Measurements from ENCODE around the gene SIK2.
A peak's percentile ranks its signal among the peaks of the same experiment; 100 is the strongest.
"Not testable (repeated sequence)": the region's sequence is repeated elsewhere in the genome, so short reads cannot be mapped to it uniquely, and the experiment has no call there.

SIK2 gene

DNA sequence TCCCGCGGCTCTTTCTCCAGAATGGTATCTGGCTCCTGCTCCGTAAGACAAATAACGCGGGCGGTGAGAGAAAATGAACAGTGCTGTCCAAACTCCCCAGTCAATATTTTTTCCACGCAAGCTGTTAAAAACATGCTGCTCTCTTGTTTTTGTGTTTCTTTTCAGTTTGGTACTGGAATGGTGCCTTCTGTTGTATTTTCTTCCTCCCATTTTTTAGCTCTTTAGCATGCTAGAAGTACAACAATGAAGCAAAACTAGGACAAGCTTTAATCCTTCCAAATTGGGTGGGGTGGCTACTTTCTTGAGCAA is 164.5 kb downstream of the SIK2 start:
- H3K27ac ChIP-seq, result peak overlapping the region; percentile 88
- DNase-seq (ENCODE audit: low spot score), result no peak
- CTCF ChIA-PET, result interaction anchor here (0.7 to 2.8 kb wide), 4 partner anchors 10 to 1756 kb away, joined by 3 to 13 read pairs (median 6); no protein-coding TSS in a partner anchor
- TF ChIP-seq, protein P1, sequence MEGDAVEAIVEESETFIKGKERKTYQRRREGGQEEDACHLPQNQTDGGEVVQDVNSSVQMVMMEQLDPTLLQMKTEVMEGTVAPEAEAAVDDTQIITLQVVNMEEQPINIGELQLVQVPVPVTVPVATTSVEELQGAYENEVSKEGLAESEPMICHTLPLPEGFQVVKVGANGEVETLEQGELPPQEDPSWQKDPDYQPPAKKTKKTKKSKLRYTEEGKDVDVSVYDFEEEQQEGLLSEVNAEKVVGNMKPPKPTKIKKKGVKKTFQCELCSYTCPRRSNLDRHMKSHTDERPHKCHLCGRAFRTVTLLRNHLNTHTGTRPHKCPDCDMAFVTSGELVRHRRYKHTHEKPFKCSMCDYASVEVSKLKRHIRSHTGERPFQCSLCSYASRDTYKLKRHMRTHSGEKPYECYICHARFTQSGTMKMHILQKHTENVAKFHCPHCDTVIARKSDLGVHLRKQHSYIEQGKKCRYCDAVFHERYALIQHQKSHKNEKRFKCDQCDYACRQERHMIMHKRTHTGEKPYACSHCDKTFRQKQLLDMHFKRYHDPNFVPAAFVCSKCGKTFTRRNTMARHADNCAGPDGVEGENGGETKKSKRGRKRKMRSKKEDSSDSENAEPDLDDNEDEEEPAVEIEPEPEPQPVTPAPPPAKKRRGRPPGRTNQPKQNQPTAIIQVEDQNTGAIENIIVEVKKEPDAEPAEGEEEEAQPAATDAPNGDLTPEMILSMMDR (conservative IDR thresholded peaks at IDR 0.05; ENCODE audit: low read depth), result no peak
- POLR2A ChIA-PET (ENCODE audit: low non-redundant PET), result interaction anchor here (0.7 kb wide), 1 partner anchor 10 kb away, joined by 4 read pairs; no protein-coding TSS in a partner anchor

DNA sequence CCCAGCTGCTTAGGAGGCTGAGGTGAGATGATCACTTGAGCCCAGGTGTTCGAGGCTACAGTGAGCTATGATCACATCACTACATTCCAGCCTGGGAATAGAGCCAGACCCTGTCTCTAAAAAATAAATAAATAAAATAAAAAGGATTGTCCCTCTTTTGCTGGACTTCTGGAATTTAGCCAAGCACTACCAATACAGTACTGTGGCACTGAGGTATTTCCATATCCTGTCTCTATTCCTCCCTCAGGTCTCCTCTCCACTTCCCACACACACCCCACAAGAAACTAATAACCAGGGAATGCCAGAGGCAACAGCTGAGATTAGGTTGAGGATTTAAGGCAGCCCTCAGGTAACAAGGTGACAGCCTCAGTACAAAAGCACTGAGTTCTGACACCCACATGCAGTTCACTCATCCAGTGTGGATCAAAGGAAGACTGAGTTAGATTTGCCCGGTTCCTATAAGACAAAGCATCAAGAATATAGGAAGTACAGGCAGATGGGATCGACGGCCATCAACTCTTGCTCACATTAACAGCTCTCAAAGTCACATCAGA is 168.4 kb downstream of the SIK2 start:
- DNase-seq (ENCODE audit: low spot score), result no peak
- TF ChIP-seq, protein P1 (conservative IDR thresholded peaks at IDR 0.05; ENCODE audit: low read depth), result no peak
- POLR2A ChIA-PET (ENCODE audit: low non-redundant PET), result no interaction called here
- no peak overlapping the region for H3K27ac ChIP-seq
- CTCF ChIA-PET, result interaction anchor here (0.7 kb wide), 1 partner anchor 142 kb away, joined by 3 read pairs; no protein-coding TSS in a partner anchor

DNA sequence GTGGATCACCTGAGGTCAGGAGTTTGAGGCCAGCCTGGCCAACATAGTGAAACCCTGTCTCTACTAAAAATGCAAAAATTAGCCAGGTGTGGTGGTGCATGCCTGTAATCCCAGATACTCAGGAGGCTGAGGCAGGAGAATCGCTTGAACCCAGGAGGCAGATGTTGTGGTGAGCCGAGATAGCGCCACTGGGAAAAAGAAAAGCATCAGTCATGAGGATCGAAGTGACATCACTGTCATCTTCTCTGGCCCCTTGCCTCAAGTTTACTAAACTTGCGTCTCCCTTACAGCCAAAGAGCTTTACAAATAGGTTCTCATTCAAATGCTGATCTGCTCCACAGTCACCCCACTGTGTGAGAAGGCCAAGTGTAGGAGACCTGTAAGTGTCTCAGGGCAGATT is 169.0 kb downstream of the SIK2 start:
- DNase-seq (ENCODE audit: low spot score); POLR2A ChIA-PET (ENCODE audit: low non-redundant PET); H3K27ac ChIP-seq: not testable (repeated sequence)
- CTCF ChIA-PET, result interaction anchor here (0.5 kb wide), 1 partner anchor 113 kb away, joined by 3 read pairs; no protein-coding TSS in a partner anchor

DNA sequence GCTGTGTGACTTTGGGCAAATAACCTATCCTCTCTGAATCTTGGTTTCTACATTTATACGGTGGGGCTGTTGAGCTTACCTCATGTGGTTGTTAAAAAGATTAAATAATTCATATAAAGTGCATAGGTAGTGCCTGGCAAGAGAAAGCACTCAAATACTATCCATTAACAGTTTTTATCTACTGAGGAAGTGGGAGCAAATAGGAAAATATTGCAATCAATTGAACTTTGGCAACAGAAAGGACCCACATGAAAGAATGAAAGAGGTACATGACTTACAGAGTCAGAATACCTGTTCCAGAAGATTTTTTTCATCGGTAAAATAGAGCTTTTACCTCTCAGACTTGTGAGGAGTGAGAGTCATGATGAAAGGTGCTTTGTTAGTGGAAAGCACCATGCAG is 170.3 kb downstream of the SIK2 start:
- TF ChIP-seq, protein P1 (conservative IDR thresholded peaks at IDR 0.05; ENCODE audit: low read depth), result no peak
- no peak for DNase-seq (ENCODE audit: low spot score)
- CTCF ChIA-PET, result no interaction called here
- H3K27ac ChIP-seq, result no peak overlapping the region
- POLR2A ChIA-PET (ENCODE audit: low non-redundant PET), result interaction anchor here (0.6 kb wide), 1 partner anchor 248 kb away, joined by 3 read pairs; no protein-coding TSS in a partner anchor

DNA sequence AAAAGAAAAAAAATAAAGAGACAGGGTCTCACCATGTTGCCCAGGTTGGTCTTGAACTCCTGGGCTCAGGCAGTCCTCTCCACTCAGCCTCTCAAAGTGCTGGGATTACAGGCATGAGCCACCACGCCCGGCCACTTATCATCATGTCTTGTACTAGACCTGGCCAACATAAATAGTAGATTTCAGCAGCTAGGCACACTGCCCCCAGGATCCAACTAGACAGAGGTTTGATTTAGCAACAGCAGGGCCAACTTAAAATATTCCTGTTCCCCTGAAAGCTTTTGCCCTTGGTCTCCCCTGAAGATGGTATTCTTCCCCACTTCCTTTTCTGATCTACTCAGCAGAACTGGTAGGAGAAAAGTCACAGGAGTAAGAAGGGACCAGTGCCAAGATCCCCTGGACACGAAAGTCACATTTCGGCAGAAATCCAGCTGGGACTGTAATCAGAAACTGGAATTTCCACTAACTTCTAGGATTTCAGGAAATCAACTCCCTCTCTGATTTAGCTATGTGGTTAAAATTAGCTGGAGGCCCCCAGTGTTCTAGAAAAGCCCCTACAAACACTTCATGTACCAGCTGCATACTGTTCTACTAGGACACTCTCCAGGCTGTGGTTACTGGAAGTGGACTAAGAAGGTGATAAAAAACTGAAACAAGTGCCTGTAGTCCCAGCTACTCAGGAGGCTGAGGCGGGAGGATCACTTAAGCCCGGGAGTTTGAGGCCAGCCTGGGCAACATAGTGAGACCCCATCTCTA is 172.9 kb downstream of the SIK2 start:
- TF ChIP-seq, protein P1 (conservative IDR thresholded peaks at IDR 0.05; ENCODE audit: low read depth), result no peak
- DNase-seq (ENCODE audit: low spot score), result no peak
- POLR2A ChIA-PET (ENCODE audit: low non-redundant PET), result no interaction called here
- no peak overlapping the region for H3K27ac ChIP-seq
- CTCF ChIA-PET, result interaction anchor here (0.5 kb wide), 1 partner anchor 203 kb away, joined by 4 read pairs; no protein-coding TSS in a partner anchor

DNA sequence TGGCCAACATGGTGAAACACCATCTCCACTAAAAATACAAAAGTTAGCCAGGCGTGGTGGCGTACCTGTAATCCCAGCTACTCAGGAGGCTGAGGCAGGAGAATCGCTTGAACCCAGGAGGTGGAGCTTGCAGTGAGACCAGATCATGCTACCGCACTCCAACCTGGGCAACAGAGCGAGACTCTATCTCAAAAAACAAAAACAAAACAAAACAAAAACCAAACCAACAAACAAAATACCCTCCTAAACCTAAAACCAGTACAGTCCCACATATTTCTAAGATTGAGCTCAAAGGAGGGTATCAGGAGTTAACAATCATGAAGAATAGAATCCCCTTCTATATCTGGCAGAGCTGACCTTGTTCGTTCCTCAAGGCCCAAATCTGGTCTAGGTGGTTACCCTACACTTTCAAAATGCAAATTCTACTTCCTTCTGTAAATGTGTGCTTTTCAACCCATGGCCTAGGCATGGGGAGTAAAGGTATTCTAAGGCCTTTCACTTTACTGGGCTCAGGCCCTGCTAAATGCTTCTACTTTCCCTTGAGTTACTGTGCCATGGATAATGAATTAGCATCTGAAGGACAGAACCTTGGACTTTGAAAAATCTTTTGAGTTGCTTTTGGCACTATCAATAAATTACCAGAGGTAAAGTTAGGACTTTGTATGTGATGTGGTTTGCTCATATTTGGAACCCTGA is 174.3 kb downstream of the SIK2 start:
- DNase-seq (ENCODE audit: low spot score), result no peak
- CTCF ChIA-PET, result interaction anchor here (0.6 to 2.5 kb wide), 7 partner anchors 8 to 190 kb away, joined by 3 to 19 read pairs (median 6); partner anchors contain the start of genes PPP2R1B and SIK2
- TF ChIP-seq, protein P1 (conservative IDR thresholded peaks at IDR 0.05; ENCODE audit: low read depth), result no peak
- POLR2A ChIA-PET (ENCODE audit: low non-redundant PET), result interaction anchor here (0.5 kb wide), 1 partner anchor 10 kb away, joined by 4 read pairs; the partner anchor contains the start of gene PPP2R1B
- H3K27ac ChIP-seq, result no peak overlapping the region
